ENCODE measurements around the gene FIGNL1. TPM values are rescaled to one million over a fixed set of nuclear protein-coding genes. Genes with fewer than 3 reads are reported as not detected.

Gene FIGNL1
- polyA plus RNA-seq, 3 donors = 24.6 to 34.8 (median 32.6) TPM

DNA sequence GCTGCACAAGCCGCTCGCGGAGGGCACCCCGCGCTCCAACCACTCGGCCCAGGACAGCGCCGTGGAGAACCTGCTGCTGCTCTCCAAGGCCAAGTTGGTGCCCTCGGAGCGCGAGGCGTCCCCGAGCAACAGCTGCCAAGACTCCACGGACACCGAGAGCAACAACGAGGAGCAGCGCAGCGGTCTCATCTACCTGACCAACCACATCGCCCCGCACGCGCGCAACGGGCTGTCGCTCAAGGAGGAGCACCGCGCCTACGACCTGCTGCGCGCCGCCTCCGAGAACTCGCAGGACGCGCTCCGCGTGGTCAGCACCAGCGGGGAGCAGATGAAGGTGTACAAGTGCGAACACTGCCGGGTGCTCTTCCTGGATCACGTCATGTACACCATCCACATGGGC lies 50.0 kb downstream of the FIGNL1 start:
- DNase-seq = peak; percentile 11

GRCh38 chr7:50399635-50400034 lies 50.5 kb downstream of the FIGNL1 start:
- no peak for DNase-seq

GRCh38 chr7:50399206-50399605 lies 50.9 kb downstream of the FIGNL1 start:
- DNase-seq = no peak

DNA sequence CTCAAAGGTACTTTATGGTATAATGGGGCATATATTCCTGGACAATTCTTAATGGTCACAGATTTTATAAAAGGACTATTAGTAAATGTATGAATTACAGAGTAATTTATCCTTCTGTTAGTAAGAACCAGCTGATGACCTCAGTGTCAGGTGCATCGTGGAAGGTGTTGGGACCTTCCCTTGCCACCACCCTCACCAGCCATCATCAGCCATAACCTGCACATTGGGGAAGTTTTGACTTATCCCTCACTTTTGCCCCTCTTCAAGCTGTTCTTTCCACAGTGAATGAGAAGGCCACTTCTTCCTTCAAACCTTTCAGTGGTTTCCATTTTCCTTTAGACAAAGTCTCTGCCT lies 52.2 kb downstream of the FIGNL1 start:
- no peak for DNase-seq

- no peak for DNase-seq
Observed at GRCh38 chr7:50397320-50397970, 52.7 kb downstream of the FIGNL1 start.

GRCh38 chr7:50396856-50397255 lies 53.3 kb downstream of the FIGNL1 start:
- no peak for DNase-seq

- no peak for DNase-seq
Observed at GRCh38 chr7:50394315-50394714, 55.8 kb downstream of the FIGNL1 start.

Other genes with a start within 250 kb of the FIGNL1 start
- 1 to 10 TPM in 2 of 3 donors, under 1 TPM in 1; 0.94 to 1.8 (median 1.6) TPM for gene IKZF1, start 145.6 kb downstream of the FIGNL1 start, polyA plus RNA-seq (ENCODE audit: insufficient read length in 3 of 3)
- 10 to 100 TPM; 64.9 to 79.4 (median 73.4) TPM for gene DDC, start 115.1 kb upstream of the FIGNL1 start, polyA plus RNA-seq (ENCODE audit: insufficient read length in 3 of 3)

Measured in renal pelvis (tissue), 4 donors.